Measurements from ENCODE around the gene TXNRD1.
"Not testable (repeated sequence)": the region's sequence is repeated elsewhere in the genome, so short reads cannot be mapped to it uniquely, and the experiment has no call there.

The TXNRD1 gene

GRCh38 chr12:104190641-104191176 lies 24.9 kb upstream of the TXNRD1 start:
- no peak for DNase-seq (ENCODE audit: low spot score)

GRCh38 chr12:104197264-104197663 lies 18.3 kb upstream of the TXNRD1 start:
- no peak for DNase-seq (ENCODE audit: low spot score)

GRCh38 chr12:104199964-104200363 lies 15.6 kb upstream of the TXNRD1 start:
- DNase-seq (ENCODE audit: low spot score): no peak

- DNase-seq (ENCODE audit: low spot score): peak; percentile 50
Measured at GRCh38 chr12:104201238-104202001, 14.2 kb upstream of the TXNRD1 start.

DNA sequence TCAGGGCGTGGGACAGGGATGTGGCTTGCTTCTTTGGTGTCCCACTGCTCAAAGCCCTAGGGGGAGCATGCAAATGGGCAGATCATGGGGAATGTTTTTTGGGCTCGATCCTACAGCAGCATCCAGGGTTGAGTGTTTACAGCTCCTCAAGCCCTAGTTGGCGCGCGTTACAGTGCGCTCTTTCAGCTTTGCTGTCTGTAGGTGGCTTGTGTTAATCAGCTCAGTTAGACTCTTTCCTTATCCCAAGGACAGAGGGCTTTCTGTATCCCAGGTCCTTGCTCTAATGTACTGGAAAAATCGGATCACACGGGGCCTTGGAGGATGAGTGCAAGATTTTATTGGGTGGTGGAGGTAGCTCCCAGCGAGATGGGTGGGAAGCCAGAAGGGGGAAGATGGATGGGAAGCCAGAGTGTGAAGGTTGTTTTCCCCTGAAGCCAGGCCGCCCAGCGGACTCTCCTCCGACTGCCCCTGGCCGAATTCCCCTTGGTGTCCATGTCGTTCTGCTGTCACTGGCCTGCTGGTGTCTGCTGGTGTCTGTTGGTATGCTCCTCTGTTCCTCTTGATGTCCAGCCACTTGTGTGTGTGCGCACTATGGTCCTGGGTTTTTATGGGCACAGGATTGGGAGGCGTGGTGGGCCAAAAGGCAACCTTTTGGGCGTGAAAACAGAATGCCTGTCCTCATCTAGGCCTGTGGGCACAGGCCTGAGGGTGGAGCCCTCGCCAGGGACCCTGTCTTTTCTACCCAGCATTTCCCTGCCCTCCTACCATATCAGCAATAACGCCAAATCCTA lies 10.7 kb upstream of the TXNRD1 start:
- no peak for DNase-seq (ENCODE audit: low spot score)

- no peak for DNase-seq (ENCODE audit: low spot score)
Measured at GRCh38 chr12:104207416-104208205, 8.0 kb upstream of the TXNRD1 start.

GRCh38 chr12:104212516-104212915 lies 3.1 kb upstream of the TXNRD1 start:
- no peak for DNase-seq (ENCODE audit: low spot score)

DNA sequence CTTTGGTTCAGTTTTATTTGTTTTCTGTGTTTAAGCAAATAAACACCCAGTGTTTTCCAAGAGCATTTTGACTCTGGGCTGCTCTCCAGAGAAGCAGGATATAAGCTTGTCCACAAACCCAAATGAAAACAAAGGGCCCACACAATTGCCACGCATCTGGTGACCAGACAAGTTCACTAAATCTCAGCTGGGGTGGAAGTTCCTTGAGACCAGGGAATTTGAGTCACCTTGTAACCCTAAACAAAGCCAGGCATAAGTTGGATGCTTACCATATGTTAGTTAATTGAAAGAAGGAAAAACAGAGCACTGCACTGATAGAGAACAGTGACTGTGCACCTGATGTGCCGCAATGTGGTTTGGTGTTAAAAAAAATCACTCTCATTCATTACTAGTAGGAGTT lies 1.6 kb upstream of the TXNRD1 start:
- DNase-seq (ENCODE audit: low spot score): peak; percentile 64

GRCh38 chr12:104216521-104216924 lies 944 bp downstream of the TXNRD1 start:
- DNase-seq (ENCODE audit: low spot score): no peak

DNA sequence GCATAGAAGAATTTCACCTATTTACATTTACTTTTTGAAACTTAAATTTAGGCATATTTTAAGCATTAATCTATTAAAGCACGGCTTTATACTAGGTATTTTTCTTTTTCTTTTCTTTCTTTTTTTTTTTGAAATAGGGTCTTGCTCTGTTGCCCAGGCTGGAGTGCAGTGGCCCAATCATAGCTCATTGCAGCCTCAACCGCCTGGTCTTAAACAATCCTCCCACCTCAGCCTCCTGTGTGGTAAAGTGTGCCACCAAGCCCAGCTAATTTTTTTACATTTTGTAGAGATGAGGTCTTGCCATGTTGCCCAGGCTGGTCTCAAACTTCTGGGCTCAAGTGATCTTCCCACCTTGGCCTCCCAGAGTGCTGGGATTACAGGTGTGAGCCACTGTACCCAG lies 2.9 kb downstream of the TXNRD1 start:
- DNase-seq (ENCODE audit: low spot score): not testable (repeated sequence)

DNA sequence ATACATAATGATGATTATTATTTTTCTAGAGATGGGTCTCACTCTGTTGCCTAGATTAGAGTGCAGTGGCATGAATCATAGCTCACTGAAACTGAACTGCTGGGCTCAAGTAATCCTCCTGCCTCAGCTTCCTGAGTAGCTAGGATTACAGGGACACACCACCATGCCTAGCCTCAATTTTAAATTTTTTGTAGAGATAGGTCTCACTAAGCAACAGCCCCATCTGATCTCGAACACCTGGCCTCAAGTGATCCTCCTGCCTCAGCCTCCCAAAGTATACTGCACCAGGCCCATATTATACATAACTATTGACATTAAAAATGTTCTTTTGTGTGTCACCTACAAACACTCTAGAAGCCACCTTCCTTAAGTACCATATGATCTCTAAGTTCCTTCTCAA lies 3.4 kb downstream of the TXNRD1 start:
- DNase-seq (ENCODE audit: low spot score): no peak

DNA sequence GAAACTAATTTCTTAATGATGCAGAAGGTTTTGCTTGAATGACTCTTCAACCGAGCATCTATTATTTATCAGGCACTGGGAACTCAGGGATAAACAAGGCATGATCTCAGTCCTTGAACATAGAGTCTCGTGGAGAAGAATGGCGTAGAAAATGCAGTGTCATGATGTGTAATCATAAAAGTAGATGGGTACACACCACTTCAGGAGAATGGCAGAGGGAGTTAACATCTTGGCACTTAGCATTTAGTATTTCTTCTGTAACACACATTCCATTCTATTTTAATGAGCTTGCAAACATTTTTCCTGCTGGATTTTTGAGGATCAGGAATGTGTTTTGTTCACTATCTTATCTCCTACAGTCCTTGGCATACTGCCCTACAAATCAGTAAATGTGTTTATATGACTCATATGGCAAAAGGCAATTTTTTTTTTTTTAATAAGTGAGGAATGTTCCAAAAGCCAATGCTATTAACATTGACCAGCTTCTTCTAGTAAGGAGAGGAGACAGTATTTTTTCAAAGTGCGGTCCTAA lies 3.8 kb downstream of the TXNRD1 start:
- DNase-seq (ENCODE audit: low spot score): peak; percentile 74

GRCh38 chr12:104219908-104220404 lies 4.4 kb downstream of the TXNRD1 start:
- DNase-seq (ENCODE audit: low spot score): peak; percentile 48

GRCh38 chr12:104220931-104221330 lies 5.4 kb downstream of the TXNRD1 start:
- no peak for DNase-seq (ENCODE audit: low spot score)

DNA sequence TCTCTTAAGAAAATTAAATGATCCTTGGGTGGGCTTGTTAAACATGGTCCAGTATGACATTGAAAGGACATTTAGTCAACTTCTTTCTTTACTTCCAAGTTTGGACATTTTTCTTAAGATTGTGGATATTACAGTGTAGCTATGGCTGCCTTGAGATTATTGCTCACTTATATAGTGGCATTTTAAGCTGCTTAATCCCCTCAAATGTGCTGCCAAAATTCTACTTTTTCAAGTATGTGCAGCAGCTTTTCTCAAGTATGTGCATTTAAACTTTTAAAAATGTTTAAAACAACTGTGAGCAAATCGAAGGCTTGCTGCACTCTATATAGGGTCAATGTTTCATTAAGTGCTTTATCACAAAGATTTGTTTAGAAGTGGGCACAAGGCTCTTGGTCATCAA lies 7.4 kb downstream of the TXNRD1 start:
- DNase-seq (ENCODE audit: low spot score): no peak

GRCh38 chr12:104223712-104224111 lies 8.1 kb downstream of the TXNRD1 start:
- no peak for DNase-seq (ENCODE audit: low spot score)

GRCh38 chr12:104226672-104227071 lies 11.1 kb downstream of the TXNRD1 start:
- DNase-seq (ENCODE audit: low spot score): no peak

- DNase-seq (ENCODE audit: low spot score): no peak
Measured at GRCh38 chr12:104230304-104231095, 14.9 kb downstream of the TXNRD1 start.

GRCh38 chr12:104232609-104233280 lies 17.2 kb downstream of the TXNRD1 start:
- DNase-seq (ENCODE audit: low spot score): no peak

- DNase-seq (ENCODE audit: low spot score): no peak
Measured at GRCh38 chr12:104234926-104235499, 19.4 kb downstream of the TXNRD1 start.

All from hepatic stellate cell (primary cell).